PC-9 (cell line): ENCODE measurements around the gene PPARA.

Source experiments
- EZH2 ChIP-seq: fragments of 200-600 bp; sonication (generic); IDR thresholded peaks from 2 replicates; pipeline ENCODE4 v1.8.0; 2017; ENCODE audit warnings: antibody characterized with exemption, low read depth
- TF ChIP-seq, protein P1 (sequence below): fragments of 200-600 bp; sonication (generic); conservative IDR thresholded peaks from 2 replicates; pipeline ENCODE4 v1.6.1; 2017; ENCODE audit warnings: mixed run types, antibody characterized with exemption, mild to moderate bottlenecking, moderate library complexity

DNA sequence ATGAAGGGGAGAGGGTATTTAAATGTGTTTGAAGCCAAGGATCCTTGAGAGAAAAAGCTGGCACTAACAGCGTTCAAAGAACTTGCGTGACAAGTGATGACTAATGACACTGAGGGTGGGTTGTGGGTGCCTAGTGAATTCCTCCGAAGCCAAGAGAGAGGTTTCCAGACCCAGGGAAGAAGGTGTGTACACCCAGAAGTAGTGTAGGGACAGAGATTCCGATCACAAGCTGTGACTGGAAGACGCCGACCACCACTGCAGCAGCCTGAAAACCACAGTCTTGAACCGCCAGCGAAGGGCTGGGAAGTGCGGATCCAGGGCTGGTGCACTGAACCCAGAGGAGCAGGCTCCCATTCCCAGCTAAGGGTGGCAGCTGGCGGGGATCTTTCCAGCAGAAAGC, 9.5 kb downstream of the PPARA start:
- TF ChIP-seq, protein P1, sequence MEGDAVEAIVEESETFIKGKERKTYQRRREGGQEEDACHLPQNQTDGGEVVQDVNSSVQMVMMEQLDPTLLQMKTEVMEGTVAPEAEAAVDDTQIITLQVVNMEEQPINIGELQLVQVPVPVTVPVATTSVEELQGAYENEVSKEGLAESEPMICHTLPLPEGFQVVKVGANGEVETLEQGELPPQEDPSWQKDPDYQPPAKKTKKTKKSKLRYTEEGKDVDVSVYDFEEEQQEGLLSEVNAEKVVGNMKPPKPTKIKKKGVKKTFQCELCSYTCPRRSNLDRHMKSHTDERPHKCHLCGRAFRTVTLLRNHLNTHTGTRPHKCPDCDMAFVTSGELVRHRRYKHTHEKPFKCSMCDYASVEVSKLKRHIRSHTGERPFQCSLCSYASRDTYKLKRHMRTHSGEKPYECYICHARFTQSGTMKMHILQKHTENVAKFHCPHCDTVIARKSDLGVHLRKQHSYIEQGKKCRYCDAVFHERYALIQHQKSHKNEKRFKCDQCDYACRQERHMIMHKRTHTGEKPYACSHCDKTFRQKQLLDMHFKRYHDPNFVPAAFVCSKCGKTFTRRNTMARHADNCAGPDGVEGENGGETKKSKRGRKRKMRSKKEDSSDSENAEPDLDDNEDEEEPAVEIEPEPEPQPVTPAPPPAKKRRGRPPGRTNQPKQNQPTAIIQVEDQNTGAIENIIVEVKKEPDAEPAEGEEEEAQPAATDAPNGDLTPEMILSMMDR = no peak
- TF ChIP-seq EZH2 = no peak
